ENCODE data around the gene IQGAP1.
"Not testable (repeated sequence)": the region's sequence is repeated elsewhere in the genome, so short reads cannot be mapped to it uniquely, and the experiment has no call there.

Gene IQGAP1, protein sequence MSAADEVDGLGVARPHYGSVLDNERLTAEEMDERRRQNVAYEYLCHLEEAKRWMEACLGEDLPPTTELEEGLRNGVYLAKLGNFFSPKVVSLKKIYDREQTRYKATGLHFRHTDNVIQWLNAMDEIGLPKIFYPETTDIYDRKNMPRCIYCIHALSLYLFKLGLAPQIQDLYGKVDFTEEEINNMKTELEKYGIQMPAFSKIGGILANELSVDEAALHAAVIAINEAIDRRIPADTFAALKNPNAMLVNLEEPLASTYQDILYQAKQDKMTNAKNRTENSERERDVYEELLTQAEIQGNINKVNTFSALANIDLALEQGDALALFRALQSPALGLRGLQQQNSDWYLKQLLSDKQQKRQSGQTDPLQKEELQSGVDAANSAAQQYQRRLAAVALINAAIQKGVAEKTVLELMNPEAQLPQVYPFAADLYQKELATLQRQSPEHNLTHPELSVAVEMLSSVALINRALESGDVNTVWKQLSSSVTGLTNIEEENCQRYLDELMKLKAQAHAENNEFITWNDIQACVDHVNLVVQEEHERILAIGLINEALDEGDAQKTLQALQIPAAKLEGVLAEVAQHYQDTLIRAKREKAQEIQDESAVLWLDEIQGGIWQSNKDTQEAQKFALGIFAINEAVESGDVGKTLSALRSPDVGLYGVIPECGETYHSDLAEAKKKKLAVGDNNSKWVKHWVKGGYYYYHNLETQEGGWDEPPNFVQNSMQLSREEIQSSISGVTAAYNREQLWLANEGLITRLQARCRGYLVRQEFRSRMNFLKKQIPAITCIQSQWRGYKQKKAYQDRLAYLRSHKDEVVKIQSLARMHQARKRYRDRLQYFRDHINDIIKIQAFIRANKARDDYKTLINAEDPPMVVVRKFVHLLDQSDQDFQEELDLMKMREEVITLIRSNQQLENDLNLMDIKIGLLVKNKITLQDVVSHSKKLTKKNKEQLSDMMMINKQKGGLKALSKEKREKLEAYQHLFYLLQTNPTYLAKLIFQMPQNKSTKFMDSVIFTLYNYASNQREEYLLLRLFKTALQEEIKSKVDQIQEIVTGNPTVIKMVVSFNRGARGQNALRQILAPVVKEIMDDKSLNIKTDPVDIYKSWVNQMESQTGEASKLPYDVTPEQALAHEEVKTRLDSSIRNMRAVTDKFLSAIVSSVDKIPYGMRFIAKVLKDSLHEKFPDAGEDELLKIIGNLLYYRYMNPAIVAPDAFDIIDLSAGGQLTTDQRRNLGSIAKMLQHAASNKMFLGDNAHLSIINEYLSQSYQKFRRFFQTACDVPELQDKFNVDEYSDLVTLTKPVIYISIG (N-terminal part only)

DNA sequence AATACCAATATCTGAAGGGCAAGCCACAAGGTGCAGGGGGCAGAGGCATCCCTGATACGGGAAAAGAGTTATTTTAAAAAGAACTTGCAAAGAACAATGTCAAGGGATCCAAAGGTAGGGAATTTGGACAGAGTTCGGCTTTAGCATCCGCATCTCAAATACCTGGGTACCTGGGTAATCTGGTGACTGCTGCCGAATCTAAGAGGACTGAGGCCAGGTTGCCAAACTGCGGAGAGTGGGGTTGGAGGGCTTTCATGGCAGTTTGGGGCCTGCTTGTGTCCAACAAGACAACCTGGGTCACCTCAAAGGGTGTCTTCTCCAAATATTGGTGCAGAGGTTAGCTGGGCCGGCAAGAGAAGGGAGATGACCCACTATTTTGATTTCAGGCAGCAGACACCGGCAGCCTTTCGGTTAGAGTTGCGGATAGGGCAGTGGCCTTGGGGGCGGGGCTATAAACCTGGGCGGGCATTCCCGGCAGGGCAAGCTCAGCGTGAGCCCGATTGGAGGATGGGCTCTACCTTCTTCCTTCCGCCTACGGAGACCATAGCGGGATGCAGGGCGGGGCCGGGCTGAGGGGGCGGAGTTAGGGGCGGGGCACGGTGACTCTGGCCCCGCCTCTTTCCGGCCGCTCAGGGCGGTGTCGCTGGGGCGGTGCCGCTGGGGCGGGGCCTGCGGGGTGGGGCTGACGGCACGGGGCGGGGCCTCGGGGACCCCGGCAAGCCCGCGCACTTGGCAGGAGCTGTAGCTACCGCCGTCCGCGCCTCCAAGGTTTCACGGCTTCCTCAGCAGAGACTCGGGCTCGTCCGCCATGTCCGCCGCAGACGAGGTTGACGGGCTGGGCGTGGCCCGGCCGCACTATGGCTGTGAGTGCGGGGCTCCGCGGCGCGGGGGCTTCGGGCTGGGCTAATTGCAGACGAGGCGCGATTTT, at the start of gene IQGAP1:
TSS of gene IQGAP1 (plus strand) at position 709 of the 928 bp plus-strand sequence. CDS start at position 809, 100 bp downstream.
- peak; percentile 95 for DNase-seq

DNA sequence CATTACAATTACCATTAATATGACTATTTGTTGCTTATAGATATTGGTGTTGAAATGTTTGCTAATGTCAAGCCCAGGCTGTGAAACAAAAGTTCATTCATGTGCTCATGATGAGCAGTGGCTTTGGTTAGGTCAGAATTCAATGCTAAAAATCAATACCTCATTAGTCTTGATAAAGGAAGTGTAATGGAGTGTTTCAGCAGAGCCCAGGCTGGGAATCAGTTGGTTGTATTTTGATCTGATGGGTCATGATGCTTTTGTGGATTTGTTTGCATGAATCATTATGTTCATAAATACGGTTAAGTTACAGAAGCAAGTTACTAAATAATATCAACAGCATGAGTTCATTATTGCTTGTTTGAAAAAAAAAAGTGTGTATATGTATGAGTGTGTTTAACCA, 49.5 kb upstream of the IQGAP1 start:
- DNase-seq = no peak

GRCh38 chr15:90340345-90340744, 47.7 kb upstream of the IQGAP1 start:
- DNase-seq = no peak

DNA sequence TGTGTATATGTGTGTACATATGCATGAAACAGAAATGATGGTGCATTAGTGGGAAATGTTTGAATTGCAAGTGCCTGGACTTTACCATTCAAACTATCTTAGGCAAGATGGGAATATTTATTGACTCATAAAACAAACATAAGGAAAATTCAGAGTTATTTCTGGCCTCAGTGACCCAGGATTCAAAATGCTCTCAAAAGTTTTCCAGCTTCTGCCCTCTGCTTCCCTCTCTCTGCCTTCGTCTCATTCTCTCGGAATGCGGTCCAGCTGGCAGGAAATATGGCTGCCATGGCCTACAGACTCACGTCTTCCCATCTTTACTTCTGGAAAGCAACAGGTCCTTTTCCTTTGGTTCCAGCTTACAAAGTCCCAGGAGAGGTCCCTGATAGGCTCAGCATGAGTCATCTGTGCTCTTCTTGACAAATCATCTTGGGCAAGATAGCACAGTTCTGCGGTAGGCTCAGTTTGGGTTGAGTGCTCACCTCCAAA, 44.7 kb upstream of the IQGAP1 start:
- DNase-seq = no peak

DNA sequence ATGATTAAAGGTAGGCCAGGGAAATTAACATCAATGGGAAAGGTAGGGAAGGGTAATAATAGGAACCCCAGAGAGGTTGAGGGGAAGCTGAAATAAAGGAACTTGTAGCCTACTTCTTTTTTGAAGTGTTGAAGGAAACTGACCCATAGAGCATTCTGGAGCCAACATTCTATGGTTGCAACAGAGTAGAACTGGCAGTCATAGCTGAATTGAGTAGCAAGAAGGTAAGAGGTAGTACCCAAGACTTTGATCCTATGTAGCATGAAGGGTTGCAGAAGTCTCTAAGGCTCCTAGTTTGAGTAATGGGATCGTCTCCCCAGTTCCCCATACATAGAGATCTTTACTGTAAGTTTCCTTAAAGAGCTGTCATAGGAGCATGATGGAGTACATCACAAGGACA, 43.4 kb upstream of the IQGAP1 start:
- DNase-seq = no peak

DNA sequence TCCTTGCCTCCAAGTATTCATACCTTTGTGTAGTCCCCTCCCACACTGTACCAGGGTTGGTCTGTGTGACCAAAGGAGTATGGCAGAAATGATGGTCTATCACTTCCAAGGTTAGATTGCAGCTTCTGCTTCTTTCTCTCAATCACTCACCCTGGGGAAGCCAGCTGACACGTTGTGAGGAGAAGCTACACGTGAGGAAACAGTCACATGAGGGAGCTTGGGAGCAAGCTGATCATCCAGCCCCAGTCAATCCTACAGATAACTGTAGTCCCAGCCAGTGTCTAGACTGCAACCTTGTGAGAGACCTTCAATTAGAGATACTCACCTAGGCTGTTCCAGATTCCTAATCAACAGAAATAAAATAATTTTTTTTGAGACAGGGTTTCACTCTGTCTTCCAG, 42.2 kb upstream of the IQGAP1 start:
- no peak for DNase-seq

- not testable (repeated sequence) for DNase-seq
Measured at GRCh38 chr15:90347431-90348065, 40.5 kb upstream of the IQGAP1 start.

- DNase-seq = no peak
Measured at GRCh38 chr15:90348456-90348855, 39.6 kb upstream of the IQGAP1 start.

- no peak for DNase-seq
Measured at GRCh38 chr15:90349072-90349471, 39.0 kb upstream of the IQGAP1 start.

DNA sequence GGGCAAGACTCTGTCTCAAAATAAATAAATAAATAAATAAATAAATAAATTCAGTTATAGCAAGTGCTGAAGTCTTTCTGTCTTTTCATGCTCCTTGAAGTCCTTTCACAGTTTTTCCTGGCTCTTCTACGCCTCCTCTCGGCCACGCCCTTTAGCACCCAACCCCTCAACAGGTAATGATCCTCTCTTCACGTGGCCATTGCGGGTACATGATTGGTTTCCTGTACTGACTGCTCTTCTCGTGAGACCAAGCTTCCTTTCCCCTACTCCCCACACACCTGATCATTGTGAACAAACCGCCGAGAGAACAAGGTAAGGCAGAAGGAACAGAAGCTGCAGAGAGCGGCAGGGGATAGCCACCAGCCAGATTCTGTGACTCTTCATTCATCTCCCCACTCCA, 38.2 kb upstream of the IQGAP1 start:
- DNase-seq = no peak

DNA sequence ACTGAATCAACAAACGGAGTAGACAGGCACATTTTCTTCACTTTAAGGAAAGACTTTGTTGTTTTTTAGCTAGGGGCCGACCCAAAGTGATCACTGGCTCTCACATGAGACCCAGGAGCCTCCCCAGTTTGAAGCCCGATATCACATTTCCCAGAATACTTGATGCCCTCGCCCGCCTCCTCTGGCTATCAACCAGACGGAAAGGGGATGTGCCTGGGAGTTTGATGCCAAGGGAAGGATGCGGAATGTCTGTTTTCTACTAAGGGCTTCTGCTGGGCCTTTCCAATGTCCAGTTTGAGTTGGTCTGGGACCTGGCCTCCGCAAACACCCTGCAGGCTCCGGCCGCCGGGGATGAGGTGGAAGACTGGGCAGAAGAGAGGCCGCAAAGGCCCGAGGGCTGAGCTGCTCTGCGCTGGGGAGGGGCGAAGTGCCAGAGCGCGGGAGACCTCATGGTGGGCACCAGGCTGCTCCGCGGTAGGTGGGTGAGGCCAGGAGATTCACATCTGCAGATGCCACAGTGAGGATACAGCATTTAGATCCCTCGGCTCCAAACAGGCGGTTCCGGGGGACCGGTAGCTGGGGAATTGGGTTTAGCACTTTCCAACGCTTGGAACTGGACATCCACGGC, 36.4 kb upstream of the IQGAP1 start:
- no peak for DNase-seq

GRCh38 chr15:90352107-90352893, 35.7 kb upstream of the IQGAP1 start, which contains the start of gene ZNF774:
Gene ZNF774 (plus strand): TSS chr15:90352284. CDS start chr15:90354661, 2,377 bp downstream.
- DNase-seq = peak; percentile 86

- DNase-seq = no peak
Measured at GRCh38 chr15:90354986-90355385, 33.1 kb upstream of the IQGAP1 start.

DNA sequence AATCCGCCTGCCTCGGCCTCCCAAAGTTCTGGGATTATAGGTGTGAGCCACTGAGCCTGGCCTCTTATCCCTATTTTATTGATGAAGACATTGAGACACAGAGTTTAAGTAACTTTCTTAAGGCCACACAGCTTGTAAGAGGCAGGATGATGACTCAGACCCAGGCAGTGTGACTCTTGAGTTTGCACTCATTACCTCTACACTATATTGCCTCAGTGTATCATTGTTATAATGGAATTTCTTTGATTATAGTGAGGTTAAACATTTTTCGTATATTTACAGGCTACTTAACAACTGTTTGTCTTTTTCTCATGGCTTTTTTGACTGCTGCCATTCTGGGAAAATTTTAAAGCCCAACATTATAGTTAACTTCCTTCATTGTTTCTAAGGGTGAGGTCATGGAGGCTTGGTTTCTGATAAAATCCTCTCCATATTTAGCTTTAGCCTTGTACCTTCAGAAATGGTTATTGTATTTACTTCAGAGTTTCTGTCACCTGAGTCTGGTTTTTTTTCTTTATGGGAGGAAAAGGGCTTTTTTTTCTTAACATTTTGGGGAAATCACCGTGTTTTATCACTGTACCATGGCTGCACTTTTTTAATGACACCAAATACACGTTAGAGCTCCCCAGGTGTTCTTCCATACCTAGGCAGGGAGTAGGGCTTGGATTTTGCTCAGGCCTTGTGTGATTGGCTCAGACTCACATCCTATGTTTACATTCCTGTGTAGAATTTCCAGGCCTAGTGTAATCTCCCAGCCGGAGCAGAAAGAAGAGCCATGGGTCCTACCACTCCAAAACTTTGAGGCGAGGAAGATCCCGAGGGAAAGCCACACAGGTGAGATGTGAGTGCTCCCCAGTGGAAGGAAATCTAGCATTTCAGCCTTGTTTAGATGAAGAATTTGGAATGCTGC, 29.7 kb upstream of the IQGAP1 start:
- DNase-seq = no peak

GRCh38 chr15:90360746-90361145, 27.3 kb upstream of the IQGAP1 start:
- DNase-seq = no peak

DNA sequence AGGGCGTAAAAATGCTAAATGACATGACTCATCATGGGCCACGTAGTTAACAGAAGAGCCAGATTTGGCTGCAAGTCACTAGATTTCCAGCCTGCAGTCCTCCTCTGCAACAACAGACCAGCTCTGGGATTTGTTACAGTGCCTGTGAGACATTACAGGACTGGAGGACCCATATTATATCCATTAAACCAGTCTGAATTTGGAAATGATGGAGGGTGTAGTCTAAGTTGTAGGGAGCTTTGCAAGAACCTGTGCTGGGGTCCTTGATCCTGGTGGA, 25.2 kb upstream of the IQGAP1 start:
- DNase-seq = no peak

DNA sequence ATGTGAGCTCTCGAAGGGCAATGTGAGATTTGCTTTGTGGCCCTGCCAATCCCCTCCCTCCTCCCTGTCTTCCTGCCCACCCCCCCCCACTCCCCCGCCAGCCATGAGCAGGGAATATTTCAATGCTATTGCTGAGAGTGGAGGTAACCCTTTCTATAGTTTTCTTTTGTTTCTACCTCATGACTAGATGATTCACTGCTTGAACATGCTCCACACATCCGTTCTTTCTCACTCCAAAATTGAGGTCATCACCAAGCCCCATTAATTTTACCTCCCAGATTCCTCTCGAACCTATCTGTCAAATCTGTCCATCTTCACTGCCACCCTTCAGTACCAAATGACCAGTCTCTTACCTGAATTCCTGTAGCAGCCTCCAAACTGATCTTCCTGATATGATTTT, 23.8 kb upstream of the IQGAP1 start:
- DNase-seq = no peak

GRCh38 chr15:90365414-90366055, 22.5 kb upstream of the IQGAP1 start:
- DNase-seq = no peak
